Cardiac fibroblast (primary cell): ENCODE measurements around the gene AQP2.

Source experiments
- DNase-seq, 2 donors: peaks; one replicate each; pipeline versions ENCODE4 v3.0.0 to v3.0.0-alpha.2; 2010; ENCODE audit warnings: low read depth in 2 of 2
- H3K4me3 ChIP-seq, 2 donors: replicated peaks in 1 of 2; 1 replicate in 1 of 2; 2 replicates in 1 of 2; pipeline ENCODE4 v1.5.1; 2011; ENCODE audit warnings: low read depth in 2 of 2, low read length in 2 of 2, mild to moderate bottlenecking in 2 of 2, moderate library complexity in 1 of 2
- TF ChIP-seq, protein P1 (sequence below): IDR thresholded peaks from one replicate; pipeline ENCODE4 v1.5.1; 2011; ENCODE audit warnings: low read depth, mild to moderate bottlenecking, low read length, inconsistent platforms

AQP2 gene

GRCh38 chr12:49923880-49924556 lies 26.5 kb upstream of the AQP2 start:
- no peak for DNase-seq
- TF ChIP-seq, protein P1, sequence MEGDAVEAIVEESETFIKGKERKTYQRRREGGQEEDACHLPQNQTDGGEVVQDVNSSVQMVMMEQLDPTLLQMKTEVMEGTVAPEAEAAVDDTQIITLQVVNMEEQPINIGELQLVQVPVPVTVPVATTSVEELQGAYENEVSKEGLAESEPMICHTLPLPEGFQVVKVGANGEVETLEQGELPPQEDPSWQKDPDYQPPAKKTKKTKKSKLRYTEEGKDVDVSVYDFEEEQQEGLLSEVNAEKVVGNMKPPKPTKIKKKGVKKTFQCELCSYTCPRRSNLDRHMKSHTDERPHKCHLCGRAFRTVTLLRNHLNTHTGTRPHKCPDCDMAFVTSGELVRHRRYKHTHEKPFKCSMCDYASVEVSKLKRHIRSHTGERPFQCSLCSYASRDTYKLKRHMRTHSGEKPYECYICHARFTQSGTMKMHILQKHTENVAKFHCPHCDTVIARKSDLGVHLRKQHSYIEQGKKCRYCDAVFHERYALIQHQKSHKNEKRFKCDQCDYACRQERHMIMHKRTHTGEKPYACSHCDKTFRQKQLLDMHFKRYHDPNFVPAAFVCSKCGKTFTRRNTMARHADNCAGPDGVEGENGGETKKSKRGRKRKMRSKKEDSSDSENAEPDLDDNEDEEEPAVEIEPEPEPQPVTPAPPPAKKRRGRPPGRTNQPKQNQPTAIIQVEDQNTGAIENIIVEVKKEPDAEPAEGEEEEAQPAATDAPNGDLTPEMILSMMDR = no peak
- H3K4me3 ChIP-seq = no peak overlapping the region

DNA sequence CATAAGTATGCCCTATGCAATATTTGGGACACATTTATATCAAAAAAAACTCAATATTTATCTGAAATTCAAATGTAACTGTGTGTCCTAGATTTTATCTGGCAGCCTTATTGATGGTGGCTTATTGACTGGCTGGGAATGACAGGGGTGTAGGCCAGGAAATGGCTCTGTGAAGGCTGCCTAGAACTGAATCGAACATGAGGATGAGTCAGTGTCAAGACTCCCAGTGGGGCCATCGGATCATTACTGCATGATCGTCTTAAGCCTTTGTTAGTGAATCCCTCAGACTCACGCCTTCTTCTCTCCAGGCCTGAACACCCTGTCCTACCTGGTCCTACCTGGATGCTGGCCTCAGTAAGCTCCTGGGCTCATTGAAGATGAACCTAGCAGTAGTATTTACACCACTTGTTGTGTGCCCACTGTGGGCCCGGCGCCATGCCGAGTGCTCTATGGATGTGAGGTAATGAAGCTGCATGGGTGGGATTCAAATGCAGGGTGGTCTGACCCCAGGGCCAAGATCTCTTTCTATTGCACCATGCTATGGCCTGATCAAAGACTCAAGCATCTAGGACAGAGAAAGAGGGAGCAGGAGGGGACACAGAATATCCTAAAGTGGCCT lies 25.8 kb upstream of the AQP2 start:
- H3K4me3 ChIP-seq = no peak overlapping the region
- DNase-seq = no peak
- TF ChIP-seq, protein P1 = no peak

- TF ChIP-seq, protein P1 = no peak
- DNase-seq = no peak
- H3K4me3 ChIP-seq = no peak overlapping the region
These were observed 24.9 kb upstream of the AQP2 start for GRCh38 chr12:49925433-49926204.

DNA sequence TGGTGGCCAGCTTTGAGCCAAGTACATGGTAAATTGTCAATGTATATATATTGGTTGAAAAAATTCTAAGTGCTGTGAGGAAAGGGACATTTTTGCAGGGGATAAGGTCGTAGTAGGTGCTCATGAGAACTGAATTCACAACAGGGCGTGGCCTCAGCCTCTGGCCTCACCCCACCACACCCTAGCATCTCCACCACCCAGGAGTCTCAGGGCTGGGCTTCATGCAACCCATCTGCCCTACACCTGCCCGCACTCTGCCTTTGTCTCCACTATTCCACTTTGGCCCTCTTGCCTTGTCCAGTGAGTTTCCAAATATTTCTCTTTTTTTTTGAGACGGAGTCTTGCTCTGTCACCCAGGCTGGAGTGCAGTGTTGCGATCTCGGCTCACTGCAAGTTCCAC lies 22.1 kb upstream of the AQP2 start:
- TF ChIP-seq, protein P1 = no peak
- no peak overlapping the region for H3K4me3 ChIP-seq
- no peak for DNase-seq

- TF ChIP-seq, protein P1 = no peak
- DNase-seq = no peak
These were observed 21.0 kb upstream of the AQP2 start for GRCh38 chr12:49929581-49929980.

GRCh38 chr12:49930515-49931288 lies 19.8 kb upstream of the AQP2 start:
- no peak overlapping the region for H3K4me3 ChIP-seq
- TF ChIP-seq, protein P1 = no peak
- DNase-seq = peak; percentile 64 to 82

More at GRCh38 chr12:49929581-49929980, 21.0 kb upstream of the AQP2 start:
- no peak overlapping the region for H3K4me3 ChIP-seq
